Peyer's patch (tissue), 4 donors: ENCODE results near the gene TTLL8.

Experiments
- POLR2A ChIP-seq, 2 donors: fragments of 450-650 bp; IDR thresholded peaks; one replicate each; pipeline ENCODE4 v1.5.1; 2017; ENCODE audit warnings: antibody characterized with exemption in 2 of 2, mild to moderate bottlenecking in 2 of 2, moderate library complexity in 2 of 2
- TF ChIP-seq, protein P1 (sequence below), 6 experiments: fragments of 450-650 bp in 4 of 6; fragments of 200-600 bp in 2 of 6; sonication (generic) in 1 of 6; IDR thresholded peaks; one replicate each; pipeline ENCODE4 v1.5.1; 2017 to 2019; ENCODE audit warnings: antibody characterized with exemption in 6 of 6, mild to moderate bottlenecking in 3 of 6, moderate library complexity in 1 of 6

DNA sequence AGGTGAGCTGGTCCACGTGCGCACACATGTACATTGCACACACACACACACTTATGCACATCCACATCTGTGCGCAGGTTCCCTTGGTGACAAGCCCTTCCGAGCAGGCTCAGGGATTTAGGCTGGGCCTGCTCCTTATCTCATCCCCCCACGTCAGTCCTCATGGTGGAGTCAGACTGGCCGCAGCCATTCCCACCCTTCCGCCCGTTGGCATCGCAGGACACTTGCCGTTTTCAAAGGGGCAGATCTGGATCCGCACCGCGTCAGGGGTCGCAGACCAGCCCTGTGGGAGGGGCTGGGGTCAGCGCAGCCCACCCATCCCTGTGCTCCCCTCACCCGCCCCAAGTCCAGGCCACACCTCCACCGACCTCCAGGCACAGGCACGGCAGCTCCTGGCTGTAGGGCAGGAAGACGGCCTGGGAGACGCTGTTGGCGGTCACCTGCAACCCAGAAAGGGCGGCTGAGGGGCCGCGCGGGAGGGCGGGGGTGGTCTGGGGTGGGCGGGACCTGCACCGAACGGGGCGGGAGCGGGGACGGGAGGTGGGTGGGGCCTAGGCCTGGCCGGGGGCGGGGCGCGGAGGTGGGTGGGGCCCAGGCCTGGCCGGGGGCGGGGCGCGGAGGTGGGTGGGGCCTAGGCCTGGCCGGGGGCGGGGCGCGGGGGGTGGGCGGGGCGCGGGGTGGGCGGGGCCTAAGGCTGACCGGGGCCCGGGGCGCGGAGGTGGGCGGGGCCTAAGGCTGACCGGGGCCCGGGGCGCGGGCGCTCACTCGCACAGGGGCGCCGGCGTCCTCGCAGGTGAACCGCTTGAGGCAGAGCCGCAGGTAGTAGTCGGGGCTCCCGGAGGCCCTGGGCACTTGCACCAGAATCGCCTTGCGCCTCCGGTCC, 58.8 kb downstream of the TTLL8 start:
- TF ChIP-seq POLR2A (IDR thresholded peaks at IDR 0.05), result no peak
- TF ChIP-seq, protein P1, sequence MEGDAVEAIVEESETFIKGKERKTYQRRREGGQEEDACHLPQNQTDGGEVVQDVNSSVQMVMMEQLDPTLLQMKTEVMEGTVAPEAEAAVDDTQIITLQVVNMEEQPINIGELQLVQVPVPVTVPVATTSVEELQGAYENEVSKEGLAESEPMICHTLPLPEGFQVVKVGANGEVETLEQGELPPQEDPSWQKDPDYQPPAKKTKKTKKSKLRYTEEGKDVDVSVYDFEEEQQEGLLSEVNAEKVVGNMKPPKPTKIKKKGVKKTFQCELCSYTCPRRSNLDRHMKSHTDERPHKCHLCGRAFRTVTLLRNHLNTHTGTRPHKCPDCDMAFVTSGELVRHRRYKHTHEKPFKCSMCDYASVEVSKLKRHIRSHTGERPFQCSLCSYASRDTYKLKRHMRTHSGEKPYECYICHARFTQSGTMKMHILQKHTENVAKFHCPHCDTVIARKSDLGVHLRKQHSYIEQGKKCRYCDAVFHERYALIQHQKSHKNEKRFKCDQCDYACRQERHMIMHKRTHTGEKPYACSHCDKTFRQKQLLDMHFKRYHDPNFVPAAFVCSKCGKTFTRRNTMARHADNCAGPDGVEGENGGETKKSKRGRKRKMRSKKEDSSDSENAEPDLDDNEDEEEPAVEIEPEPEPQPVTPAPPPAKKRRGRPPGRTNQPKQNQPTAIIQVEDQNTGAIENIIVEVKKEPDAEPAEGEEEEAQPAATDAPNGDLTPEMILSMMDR (IDR thresholded peaks at IDR 0.05), result no peak
